Measurements from ENCODE around the gene FRMD1. TPM values are rescaled to one million over a fixed set of nuclear protein-coding genes. Genes with fewer than 3 reads are reported as not detected.

The FRMD1 gene
- total RNA-seq, 1 donor from 2014 or later, result not detected

DNA sequence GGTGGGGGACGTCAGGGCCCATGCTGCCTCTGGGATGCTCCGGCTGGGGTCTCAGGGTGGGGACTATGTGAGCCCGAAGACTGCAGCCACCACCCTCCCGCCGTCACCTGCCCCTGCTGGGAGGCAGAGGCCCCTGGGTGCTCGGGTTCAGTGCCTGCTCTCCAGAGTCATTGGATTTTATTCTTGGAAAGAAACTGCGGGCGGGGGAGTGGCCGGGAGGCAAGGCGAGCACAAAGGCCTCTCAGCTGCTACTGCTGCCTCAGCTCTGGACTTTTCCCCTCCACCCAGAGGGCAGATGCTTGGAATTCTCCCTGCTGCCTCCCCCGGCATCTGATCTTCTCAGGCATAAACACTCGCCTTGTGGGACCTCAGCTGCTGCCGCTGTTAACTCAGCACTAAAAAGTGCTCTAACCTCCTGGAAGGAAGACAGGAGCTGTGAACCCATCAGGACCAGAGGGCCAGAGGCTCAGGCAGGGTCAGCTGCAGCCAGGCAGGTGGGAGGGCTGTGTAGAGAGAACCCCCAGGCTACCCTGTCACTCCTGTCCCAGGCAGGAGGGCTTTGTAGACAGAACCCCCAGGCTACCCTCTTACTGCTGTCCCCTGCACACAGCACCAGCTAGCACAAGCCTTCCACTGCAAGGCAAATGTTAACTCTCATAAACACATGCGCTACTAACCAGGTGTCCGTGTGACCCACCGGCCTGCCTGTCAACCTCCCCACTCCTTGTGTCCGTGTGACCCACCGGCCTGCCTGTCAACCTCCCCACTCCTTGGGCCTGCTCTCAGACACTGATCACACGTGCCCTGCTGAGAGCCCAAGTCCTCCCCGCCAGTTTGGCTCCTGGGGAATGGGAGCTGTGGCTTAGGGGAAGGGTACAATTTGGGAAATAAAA, 9.4 kb upstream of the FRMD1 start:
- H3K9me3 Mint-ChIP-seq, result no peaks in the 10 kb centered on the region
- no peaks in the 10 kb centered on the region for H3K36me3 Mint-ChIP-seq (ENCODE audit: low read depth)
- peak overlapping the region; percentile 96 for H3K27ac Mint-ChIP-seq (ENCODE audit: unreplicated experiment)
- H3K27me3 Mint-ChIP-seq (ENCODE audit: low read depth), result no peaks in the 10 kb centered on the region
- DNase-seq (ENCODE audit: low read depth, low spot score), result peak; percentile 36
- H3K4me1 Mint-ChIP-seq, result peaks cover 15% of the 10 kb centered on the region
- TF ChIP-seq, protein P1, sequence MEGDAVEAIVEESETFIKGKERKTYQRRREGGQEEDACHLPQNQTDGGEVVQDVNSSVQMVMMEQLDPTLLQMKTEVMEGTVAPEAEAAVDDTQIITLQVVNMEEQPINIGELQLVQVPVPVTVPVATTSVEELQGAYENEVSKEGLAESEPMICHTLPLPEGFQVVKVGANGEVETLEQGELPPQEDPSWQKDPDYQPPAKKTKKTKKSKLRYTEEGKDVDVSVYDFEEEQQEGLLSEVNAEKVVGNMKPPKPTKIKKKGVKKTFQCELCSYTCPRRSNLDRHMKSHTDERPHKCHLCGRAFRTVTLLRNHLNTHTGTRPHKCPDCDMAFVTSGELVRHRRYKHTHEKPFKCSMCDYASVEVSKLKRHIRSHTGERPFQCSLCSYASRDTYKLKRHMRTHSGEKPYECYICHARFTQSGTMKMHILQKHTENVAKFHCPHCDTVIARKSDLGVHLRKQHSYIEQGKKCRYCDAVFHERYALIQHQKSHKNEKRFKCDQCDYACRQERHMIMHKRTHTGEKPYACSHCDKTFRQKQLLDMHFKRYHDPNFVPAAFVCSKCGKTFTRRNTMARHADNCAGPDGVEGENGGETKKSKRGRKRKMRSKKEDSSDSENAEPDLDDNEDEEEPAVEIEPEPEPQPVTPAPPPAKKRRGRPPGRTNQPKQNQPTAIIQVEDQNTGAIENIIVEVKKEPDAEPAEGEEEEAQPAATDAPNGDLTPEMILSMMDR (conservative IDR thresholded peaks at IDR 0.05), result no peak
- no peak overlapping the region for H3K4me3 Mint-ChIP-seq

DNA sequence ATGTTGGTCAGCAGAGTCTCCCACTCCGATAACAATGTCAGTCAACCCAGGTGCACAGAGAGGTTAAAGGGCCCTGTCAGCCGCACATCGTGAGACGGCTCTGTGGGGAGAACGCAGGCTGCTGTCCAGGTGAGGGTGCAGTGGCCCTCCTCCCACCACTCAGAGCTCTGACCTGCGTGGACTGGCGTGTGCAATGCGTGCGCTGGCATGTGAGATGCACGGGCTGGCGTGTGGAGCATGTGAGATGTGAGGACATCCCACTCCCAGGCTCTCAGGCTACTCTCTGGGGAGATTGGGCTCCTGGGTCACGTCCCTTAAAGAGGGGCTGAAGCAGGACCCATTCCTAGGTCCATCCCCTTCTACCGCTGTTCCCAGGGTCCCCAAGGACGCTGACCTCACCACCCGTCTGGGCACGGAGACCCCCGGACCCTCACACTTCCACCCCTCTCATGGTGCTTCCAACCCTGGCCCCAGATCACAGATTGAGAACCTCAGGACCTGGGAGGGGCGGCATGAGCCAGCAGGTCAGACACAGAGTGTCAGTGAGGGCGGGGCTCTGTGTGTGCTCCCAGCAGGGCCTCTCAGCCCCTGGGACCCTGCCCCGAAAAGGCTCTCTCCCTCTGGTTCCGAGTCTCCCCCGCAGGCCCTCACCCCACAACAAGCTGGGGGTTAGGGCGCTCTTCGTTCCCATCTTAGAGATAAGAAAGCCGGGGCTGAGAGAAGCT, 8.6 kb upstream of the FRMD1 start:
- H3K4me3 Mint-ChIP-seq, result no peak overlapping the region
- H3K36me3 Mint-ChIP-seq (ENCODE audit: low read depth), result no peaks in the 10 kb centered on the region
- peaks cover 18% of the 10 kb centered on the region for H3K4me1 Mint-ChIP-seq

DNA sequence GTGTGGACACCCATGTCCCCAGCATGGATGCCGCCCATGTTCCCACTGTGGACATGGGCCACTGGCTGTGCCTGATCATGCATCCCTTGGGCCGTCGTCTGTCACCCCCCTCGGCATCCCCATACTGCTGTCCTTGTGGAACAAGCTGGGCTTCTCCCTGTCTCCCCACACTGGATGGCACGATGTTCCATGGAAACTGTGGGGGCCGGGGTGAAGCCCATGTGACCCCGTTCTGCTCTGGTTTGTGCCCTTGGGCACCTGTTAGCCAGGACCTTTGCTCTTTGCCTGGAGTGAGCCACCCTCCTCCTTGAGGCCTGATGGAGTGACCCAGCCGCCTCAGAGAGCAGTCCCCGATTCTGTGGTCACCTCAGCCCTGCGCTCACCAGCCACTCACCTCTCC, 7.6 kb upstream of the FRMD1 start:
- H3K4me3 Mint-ChIP-seq, result no peak overlapping the region
- H3K36me3 Mint-ChIP-seq (ENCODE audit: low read depth), result no peaks in the 10 kb centered on the region
- H3K9me3 Mint-ChIP-seq, result no peaks in the 10 kb centered on the region
- H3K4me1 Mint-ChIP-seq, result peaks cover 18% of the 10 kb centered on the region
- H3K27me3 Mint-ChIP-seq (ENCODE audit: low read depth), result no peaks in the 10 kb centered on the region
- no peak overlapping the region for H3K27ac Mint-ChIP-seq (ENCODE audit: unreplicated experiment)
- DNase-seq (ENCODE audit: low read depth, low spot score), result no peak
- TF ChIP-seq, protein P1 (conservative IDR thresholded peaks at IDR 0.05), result no peak

More for the DNA sequence above, 8.6 kb upstream of the FRMD1 start:
- Mint-ChIP-seq H3K27me3 (ENCODE audit: low read depth) (no peaks in the 10 kb centered on the region), H3K9me3 (no peaks in the 10 kb centered on the region), H3K27ac (ENCODE audit: unreplicated experiment) (no peak overlapping the region)
- TF ChIP-seq, protein P1 (conservative IDR thresholded peaks at IDR 0.05), result no peak
- DNase-seq (ENCODE audit: low read depth, low spot score), result no peak

DNA sequence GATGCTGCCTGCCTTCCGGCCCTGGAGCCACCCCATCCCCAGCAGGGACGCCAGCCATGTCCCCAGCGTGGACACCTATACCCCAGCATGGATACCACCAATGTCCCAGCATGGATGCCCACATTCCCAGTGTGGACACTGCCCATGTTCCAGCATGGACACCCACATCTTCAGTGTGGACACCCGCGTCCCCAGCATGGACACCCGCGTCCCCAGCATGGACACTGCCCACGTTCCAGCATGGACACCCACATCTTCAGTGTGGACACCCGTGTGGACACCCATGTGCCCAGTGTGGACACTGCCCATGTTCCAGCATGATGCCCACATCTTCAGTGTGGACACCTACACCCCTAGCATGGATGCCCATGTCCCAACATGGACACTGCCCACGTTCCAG, 7.1 kb upstream of the FRMD1 start:
- H3K9me3 Mint-ChIP-seq, result no peaks in the 10 kb centered on the region
- H3K36me3 Mint-ChIP-seq (ENCODE audit: low read depth), result no peaks in the 10 kb centered on the region
- no peaks in the 10 kb centered on the region for H3K27me3 Mint-ChIP-seq (ENCODE audit: low read depth)
- H3K27ac Mint-ChIP-seq (ENCODE audit: unreplicated experiment), result no peak overlapping the region
- TF ChIP-seq, protein P1 (conservative IDR thresholded peaks at IDR 0.05), result no peak
- no peak overlapping the region for H3K4me3 Mint-ChIP-seq
- no peak for DNase-seq (ENCODE audit: low read depth, low spot score)
- H3K4me1 Mint-ChIP-seq, result peaks cover 18% of the 10 kb centered on the region

DNA sequence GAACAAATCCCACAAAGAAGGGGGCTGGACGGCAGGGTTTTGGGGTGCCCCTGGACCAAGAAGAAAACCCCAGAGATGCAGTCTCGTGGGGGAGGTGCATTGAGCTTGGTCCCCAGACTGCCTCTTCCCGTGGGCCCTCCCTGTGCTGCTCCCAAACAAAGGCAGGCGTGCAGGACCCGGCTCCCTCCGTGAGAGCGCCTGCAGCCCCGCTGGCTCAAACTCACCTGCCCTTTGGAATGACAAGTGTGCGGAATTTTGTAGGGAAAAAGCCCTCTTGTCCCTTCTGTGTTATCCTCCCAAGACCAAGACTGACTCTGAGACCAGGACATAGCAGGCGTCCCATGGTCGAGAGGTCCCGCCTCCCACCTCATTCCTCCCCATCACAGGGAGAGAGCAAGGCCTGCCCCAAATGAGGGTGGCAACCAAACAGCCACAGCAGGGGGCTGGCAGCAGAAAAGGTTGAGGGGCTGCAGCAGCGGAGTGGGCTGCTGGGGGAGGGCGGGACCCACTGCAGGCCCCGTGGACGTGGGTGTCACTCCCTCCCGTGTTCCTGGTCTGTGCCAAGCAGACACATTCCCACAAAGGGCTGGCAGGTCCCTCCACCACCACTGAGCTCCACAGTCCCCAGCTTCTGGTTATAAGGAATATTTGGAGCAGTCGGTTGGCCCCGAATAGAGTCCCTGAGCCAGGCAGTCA, 5.6 kb upstream of the FRMD1 start:
- no peak for DNase-seq (ENCODE audit: low read depth, low spot score)
- no peaks in the 10 kb centered on the region for H3K36me3 Mint-ChIP-seq (ENCODE audit: low read depth)
- peaks cover 18% of the 10 kb centered on the region for H3K4me1 Mint-ChIP-seq
- H3K4me3 Mint-ChIP-seq, result no peak overlapping the region
- H3K27ac Mint-ChIP-seq (ENCODE audit: unreplicated experiment), result no peak overlapping the region
- no peaks in the 10 kb centered on the region for H3K27me3 Mint-ChIP-seq (ENCODE audit: low read depth)
- TF ChIP-seq, protein P1 (conservative IDR thresholded peaks at IDR 0.05), result no peak
- no peaks in the 10 kb centered on the region for H3K9me3 Mint-ChIP-seq
